Measurements from ENCODE around the gene LCN2. TPM values are rescaled to one million over a fixed set of nuclear protein-coding genes. Genes with fewer than 3 reads are reported as not detected.
"Not testable (repeated sequence)": the region's sequence is repeated elsewhere in the genome, so short reads cannot be mapped to it uniquely, and the experiment has no call there.

LCN2 gene
- total RNA-seq, 1 donor from 2014 or later, result not detected

- peak; percentile 5 for DNase-seq (ENCODE audit: extremely low read depth, low read depth, low spot score)
These were observed 21.7 kb upstream of the LCN2 start, which contains the start of gene PTGES2 for GRCh38 chr9:128127568-128127989. PTGES2 (minus strand) TSS chr9:128127729; CDS start chr9:128127717, 12 bp downstream.

DNA sequence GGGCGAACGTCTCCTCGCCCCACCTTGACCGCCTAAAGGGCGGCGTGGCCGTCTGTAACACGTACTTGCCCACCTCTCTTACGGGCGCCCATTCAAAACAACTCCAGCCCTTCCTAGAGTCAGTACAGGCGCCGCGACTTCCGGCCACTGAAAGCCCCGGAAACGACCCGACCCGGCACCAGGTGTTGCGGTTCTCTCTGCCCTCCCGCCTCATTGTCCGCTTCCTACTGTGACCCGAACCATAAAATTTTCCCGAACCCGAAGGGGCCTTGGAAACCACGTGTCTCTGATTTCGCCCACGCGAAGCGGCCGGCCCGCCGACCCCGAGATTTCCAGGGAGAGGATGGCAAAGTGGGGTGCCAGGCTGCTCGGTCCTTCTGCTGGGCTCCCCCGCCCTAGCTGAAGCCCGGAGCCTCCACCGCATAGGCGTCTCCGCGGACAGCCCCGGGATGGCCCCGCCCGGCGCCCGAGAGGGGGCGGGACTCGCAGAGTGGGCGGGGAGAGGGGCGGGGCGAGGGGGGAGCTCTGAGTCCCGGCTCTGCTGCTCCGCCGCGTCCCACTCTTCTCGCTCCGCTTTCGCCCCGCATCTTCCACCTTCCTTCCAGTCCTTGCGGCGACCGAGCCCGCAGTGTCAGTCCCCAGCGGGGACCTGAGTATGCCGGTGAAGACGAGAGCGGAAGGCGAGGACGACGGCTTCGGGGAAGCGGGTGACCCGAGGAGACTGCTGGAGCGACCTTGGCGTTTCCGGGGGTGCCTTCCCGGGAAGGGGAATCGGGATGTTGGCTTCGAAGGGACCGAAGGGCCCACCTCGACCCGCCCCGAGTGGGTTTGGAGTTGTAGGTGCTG, 21.0 kb upstream of the LCN2 start:
- DNase-seq (ENCODE audit: extremely low read depth, low read depth, low spot score), result peak; percentile 51

DNA sequence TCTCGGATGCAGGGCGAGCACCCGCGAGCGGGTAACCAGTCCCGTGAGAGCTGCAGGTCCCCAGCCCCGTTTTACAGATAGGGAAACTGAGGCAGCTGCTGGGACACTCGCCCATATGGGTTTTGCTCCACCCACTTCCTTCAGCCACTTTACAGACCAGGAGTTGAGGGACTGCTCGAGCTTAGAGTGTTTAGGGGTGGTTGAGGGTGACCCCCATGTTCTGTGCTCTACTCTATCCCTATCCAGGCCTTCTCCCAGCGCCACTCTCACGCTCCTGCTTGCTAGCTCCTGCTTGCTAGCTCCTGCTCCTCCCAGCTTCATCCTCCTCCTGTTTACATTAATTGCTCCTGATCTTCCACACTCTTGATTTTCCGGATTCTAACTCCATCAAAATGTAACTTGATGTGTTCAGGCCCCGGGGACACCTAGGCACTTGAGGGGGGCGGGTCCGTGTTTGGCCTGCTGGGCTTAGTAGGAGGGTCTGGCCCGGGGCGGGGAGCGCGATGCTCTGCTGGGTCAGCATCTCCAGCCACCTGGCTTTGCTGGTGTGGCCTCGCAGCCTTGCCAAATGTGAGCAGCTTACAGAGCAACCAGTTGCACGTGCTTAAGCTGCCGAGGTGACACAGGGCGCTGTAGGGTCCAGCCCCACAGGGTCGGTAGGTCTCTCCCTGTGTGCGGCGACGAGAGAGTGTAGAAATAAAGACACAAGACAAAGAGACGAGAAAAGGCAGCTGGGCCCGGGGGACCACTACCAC, 20.2 kb upstream of the LCN2 start:
- no peak for DNase-seq (ENCODE audit: extremely low read depth, low read depth, low spot score)

- DNase-seq (ENCODE audit: extremely low read depth, low read depth, low spot score), result not testable (repeated sequence)
These were observed 19.2 kb upstream of the LCN2 start for GRCh38 chr9:128129976-128130590.

DNA sequence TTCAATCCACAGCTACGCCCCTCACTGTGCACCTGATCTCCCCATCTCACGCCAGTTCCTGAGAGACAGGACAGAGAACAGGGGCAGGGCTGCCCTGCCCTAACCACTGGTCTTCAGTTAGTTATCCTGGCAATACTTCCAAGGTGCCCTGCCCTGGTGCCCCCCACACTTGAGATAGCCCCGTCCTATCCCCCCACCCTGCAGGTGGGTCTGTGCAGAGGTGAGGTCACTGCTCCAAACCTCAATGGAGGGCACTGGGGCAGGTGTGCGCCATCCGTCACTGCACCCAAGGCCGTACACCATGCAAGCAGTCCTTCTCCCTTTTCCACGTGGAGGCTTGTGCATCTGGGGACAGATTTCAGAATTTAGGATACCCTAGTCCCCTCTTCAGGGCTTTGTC, 18.6 kb upstream of the LCN2 start:
- DNase-seq (ENCODE audit: extremely low read depth, low read depth, low spot score), result not testable (repeated sequence)

GRCh38 chr9:128131346-128131745, 17.9 kb upstream of the LCN2 start:
- DNase-seq (ENCODE audit: extremely low read depth, low read depth, low spot score), result not testable (repeated sequence)

DNA sequence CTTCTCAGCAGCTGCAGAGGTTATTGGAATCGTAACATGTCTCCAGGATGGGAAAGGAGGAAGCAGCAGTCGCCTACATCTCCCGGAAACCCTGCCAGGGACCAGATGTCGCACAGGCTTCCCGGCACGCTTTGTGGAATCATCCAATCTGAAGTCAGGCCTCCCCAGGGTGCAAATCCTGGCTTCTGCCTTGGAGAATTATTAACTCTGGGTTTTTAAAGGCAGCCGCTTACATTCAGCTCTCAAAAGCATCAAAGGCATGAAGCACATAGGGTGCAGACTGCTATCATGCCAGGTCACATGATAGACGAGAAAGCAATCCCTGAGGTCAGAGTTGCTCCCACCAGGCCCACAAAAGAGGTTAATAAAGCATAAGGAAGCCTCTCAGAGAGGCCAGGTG, 17.1 kb upstream of the LCN2 start:
- not testable (repeated sequence) for DNase-seq (ENCODE audit: extremely low read depth, low read depth, low spot score)

GRCh38 chr9:128135561-128135960, 13.7 kb upstream of the LCN2 start:
- DNase-seq (ENCODE audit: extremely low read depth, low read depth, low spot score), result not testable (repeated sequence)

- no peak for DNase-seq (ENCODE audit: extremely low read depth, low read depth, low spot score)
These were observed 12.1 kb upstream of the LCN2 start for GRCh38 chr9:128136816-128137793.

GRCh38 chr9:128138001-128138400, 11.3 kb upstream of the LCN2 start:
- no peak for DNase-seq (ENCODE audit: extremely low read depth, low read depth, low spot score)

DNA sequence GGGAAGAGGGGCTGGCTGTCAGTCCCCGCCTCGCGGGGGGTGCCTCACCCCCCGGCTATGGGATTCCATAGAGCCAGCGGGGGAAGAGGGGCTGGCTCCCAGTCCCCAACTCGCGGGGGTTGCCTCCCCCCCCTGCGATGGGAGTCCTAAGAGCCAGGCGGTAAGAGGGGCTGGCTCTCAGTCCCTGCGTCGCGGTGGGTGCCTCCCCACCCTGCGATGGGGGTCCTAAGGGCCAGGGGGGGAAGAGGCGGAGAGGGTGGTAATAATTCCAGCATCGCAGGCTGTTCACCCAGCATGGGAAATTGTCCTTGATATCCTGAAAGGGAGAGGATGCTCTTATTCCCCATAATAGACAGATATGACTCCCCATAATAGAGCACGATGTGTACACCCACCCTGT, 9.6 kb upstream of the LCN2 start:
- no peak for DNase-seq (ENCODE audit: extremely low read depth, low read depth, low spot score)

- DNase-seq (ENCODE audit: extremely low read depth, low read depth, low spot score), result no peak
These were observed 7.6 kb upstream of the LCN2 start for GRCh38 chr9:128141604-128142003.

DNA sequence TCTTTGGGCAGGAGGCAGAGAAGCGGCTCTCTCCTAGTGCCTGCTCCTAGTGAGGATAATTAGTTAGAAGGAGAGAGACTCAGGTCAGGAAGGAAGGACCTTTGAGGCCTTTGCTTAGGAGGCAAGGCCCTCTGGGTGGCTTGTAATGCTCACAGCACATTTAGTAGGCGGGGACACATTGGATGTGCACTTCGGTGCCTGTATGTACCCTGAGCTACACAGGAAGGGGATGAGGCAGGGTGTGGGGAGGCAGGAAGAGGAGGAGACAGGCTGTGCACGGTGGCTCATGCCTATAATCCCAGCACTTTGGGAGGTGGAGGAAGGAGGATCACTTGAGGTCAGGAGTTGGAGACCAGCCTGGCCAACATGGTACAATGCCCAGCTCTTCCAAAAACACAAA, 7.2 kb upstream of the LCN2 start:
- no peak for DNase-seq (ENCODE audit: extremely low read depth, low read depth, low spot score)

DNA sequence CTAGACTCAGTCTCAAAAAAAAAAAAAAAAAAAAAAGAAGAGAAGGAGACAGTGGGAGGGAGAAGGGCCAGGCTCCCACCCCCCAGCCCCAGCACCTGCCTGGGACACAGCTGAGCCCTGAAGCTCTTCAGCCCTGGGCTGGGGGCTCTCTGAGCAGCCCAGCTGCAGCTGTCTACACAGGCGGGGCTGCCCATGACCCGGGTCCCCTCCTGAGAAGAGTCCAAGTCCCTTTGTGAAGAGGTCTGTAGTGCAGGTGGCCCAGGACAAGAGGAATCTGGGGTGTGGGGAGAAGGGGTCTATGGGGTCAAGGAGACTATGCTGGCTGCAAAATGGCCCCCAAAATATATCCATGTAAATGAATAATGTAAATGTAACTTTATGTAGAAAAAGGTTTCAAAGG, 6.7 kb upstream of the LCN2 start:
- no peak for DNase-seq (ENCODE audit: extremely low read depth, low read depth, low spot score)

DNA sequence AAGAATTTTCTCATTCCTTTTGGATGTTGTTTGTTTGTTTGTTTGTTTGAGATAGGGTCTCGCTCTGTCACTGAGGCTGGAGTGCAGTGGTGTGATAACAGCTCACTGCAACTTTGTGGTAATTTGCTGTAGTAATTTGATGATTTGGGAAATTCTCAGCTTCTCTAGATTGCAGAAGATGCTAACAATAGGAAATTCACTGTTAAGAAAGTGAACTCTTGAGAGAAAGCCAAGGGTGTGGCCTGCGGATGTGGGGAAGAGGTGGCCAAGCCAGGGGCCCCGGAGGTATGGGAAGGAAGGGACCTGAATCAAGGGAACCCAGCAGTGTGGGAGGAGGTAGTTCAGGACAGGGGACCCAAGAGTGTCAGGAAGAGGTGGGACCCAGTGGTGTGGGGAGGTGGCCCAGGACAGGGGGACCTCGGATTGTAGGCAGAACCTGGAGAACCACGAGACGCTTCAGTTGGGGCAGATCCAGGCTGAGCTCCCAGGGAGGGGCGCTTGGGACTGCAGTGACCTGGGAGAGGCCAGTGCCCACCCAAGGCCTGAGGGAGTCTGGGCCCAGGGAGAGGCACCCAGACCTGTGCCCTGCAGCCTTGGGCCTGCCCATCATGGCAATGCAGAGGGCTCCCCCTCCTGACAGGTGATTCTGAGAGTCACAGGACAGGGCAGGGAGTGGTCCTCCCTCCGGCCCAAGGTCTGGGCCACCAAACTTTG, 5.6 kb upstream of the LCN2 start:
- no peak for DNase-seq (ENCODE audit: extremely low read depth, low read depth, low spot score)

DNA sequence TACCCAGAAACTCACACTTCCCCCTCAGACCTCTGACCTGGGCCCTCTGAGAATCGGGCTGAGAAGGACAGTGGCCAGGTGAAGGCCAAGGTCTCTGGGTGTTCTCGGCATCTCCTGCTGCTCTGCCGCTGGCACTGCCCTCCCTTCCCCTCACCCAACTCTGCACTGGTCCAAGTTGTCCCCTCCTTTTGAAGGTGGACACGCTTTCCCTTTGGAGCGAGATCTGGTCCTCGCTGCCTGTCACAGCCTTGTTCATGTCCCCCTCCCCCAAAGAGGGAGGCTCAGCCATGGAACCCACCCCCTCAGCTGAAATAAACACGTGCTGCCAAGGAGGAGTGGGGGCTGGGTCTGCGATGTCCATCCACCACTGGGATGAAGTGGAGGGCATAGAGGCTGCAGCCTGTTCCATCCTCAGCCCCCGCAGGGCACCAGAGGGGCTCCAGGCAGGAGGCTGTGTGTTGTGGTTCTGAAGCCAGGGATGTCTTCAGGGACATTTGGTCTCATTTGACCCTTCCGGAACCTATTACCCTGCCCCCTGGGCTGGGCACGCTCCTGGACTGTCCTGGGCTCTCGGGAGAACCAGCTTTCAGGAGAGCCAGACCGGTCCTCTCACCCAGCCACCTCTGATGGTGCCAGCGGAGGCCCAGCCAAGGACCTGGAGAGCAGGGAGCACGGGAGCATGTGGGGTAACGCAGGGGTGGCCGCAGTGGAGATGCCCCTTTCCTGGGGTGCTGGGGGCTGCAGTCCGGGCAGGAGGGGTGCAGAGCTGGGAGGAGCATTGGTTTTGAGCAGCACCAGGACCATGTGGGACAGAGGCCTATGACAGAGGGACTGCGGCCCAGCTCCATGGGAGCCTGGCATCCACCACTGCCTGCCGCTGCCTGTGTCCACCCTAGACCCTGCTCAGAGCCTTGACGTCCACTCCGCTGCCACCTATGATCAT, 4.7 kb upstream of the LCN2 start:
- DNase-seq (ENCODE audit: extremely low read depth, low read depth, low spot score), result no peak

DNA sequence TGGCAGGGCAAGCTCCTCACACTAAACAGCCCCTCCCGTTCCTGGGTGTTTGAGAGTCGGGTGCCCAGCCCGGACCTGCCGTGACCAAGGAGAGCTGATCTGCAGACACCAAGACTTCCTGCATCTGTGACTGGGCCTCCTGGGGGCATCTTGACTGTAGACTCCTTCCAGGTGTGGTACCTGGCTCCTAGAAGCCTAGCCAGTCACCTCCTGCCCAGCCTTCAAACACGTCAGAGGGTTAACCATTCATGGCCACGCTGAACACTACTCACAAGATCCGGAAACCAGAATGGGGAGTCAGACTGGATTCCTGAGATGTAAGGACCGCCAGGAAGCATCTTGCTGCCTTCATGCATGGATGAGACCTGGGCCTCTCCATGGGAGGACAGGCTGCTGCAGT, 3.7 kb upstream of the LCN2 start:
- DNase-seq (ENCODE audit: extremely low read depth, low read depth, low spot score), result no peak

- no peak for DNase-seq (ENCODE audit: extremely low read depth, low read depth, low spot score)
These were observed 3.3 kb upstream of the LCN2 start for GRCh38 chr9:128145951-128146351.
